Epidermal melanocyte (primary cell): ENCODE results near the gene TRAF3.

Experiments
- DNase-seq: peaks from one replicate; pipeline ENCODE4 v3.0.0; 2011; ENCODE audit warnings: low spot score; ENCODE audit not compliant: insufficient read length

Gene TRAF3

GRCh38 chr14:102907303-102907844, 130.1 kb downstream of the TRAF3 start:
- no peak for DNase-seq

GRCh38 chr14:102907980-102908730, 130.9 kb downstream of the TRAF3 start:
- no peak for DNase-seq

GRCh38 chr14:102908766-102909455, 131.7 kb downstream of the TRAF3 start:
- DNase-seq = no peak

GRCh38 chr14:102909462-102909861, 132.2 kb downstream of the TRAF3 start:
- no peak for DNase-seq

GRCh38 chr14:102909911-102910310, 132.7 kb downstream of the TRAF3 start:
- no peak for DNase-seq

- DNase-seq = no peak
These were observed 133.2 kb downstream of the TRAF3 start for GRCh38 chr14:102910442-102910841.

GRCh38 chr14:102911541-102911951, 134.3 kb downstream of the TRAF3 start:
- DNase-seq = no peak

- no peak for DNase-seq
These were observed 134.9 kb downstream of the TRAF3 start for GRCh38 chr14:102911991-102912761.

GRCh38 chr14:102913341-102914211, 136.3 kb downstream of the TRAF3 start:
- no peak for DNase-seq

GRCh38 chr14:102914474-102915291, 137.4 kb downstream of the TRAF3 start:
- no peak for DNase-seq

GRCh38 chr14:102915292-102916110, 138.3 kb downstream of the TRAF3 start:
- DNase-seq = no peak

GRCh38 chr14:102916347-102917055, 139.3 kb downstream of the TRAF3 start:
- DNase-seq = no peak

- DNase-seq = no peak
These were observed 139.8 kb downstream of the TRAF3 start for GRCh38 chr14:102917056-102917385.

GRCh38 chr14:102917469-102918211, 140.4 kb downstream of the TRAF3 start:
- peak; percentile 85 for DNase-seq

- DNase-seq = no peak
These were observed 141.2 kb downstream of the TRAF3 start for GRCh38 chr14:102918438-102918837.

GRCh38 chr14:102920273-102920997, 143.2 kb downstream of the TRAF3 start:
- DNase-seq = no peak

GRCh38 chr14:102920998-102921304, 143.7 kb downstream of the TRAF3 start:
- no peak for DNase-seq
